HepG2 (cell line): Measurements from ENCODE around the gene GRM4. TPM values are rescaled to one million over a fixed set of nuclear protein-coding genes. Genes with fewer than 3 reads are reported as not detected.

Source experiments
- AGO1 ChIP-seq: fragments of 200-400 bp; formaldehyde crosslinking; IDR thresholded peaks from 2 replicates; pipeline ENCODE4 v1.6.1; 2017; ENCODE audit warnings: mild to moderate bottlenecking, low read depth, low read length, moderate library complexity; ENCODE audit not compliant: poor library complexity, severe bottlenecking
- BORCS8-MEF2B ChIP-seq: sonication (generic); formaldehyde crosslinking; IDR thresholded peaks from 2 replicates; pipeline ENCODE4 v1.8.0; 2022; ENCODE audit warnings: mild to moderate bottlenecking, missing genetic modification reagents
- E2F5 ChIP-seq: sonication (generic); formaldehyde crosslinking; conservative IDR thresholded peaks from 2 replicates; pipeline ENCODE4 v1.4.0; 2020; ENCODE audit warnings: missing genetic modification reagents
- GZF1 ChIP-seq: sonication (generic); formaldehyde crosslinking; IDR thresholded peaks from 2 replicates; pipeline ENCODE4 v1.5.1; 2020; ENCODE audit warnings: mild to moderate bottlenecking, missing genetic modification reagents
- IRF2 ChIP-seq: IDR thresholded peaks from 2 replicates; pipeline ENCODE4 v1.6.1; 2018; ENCODE audit warnings: missing genetic modification reagents, missing compliant biosample characterization
- MED1 ChIP-seq: sonication (generic); formaldehyde crosslinking; IDR thresholded peaks from 2 replicates; pipeline ENCODE4 v1.4.0; 2020; ENCODE audit warnings: missing genetic modification reagents
- PCBP2 ChIP-seq: fragments of 200-400 bp; formaldehyde crosslinking; optimal IDR thresholded peaks from 2 replicates; pipeline ENCODE3; 2018; ENCODE audit warnings: low read length, low read depth; ENCODE audit not compliant: poor library complexity, severe bottlenecking
- TEF ChIP-seq: sonication (generic); formaldehyde crosslinking; IDR thresholded peaks from 2 replicates; pipeline ENCODE4 v1.5.0; 2020; ENCODE audit warnings: missing genetic modification reagents
- XRCC5 ChIP-seq: fragments of 200-400 bp; formaldehyde crosslinking; optimal IDR thresholded peaks from 2 replicates; pipeline ENCODE3; 2017; ENCODE audit warnings: mild to moderate bottlenecking, low read length
- YEATS2 ChIP-seq: sonication (generic); formaldehyde crosslinking; IDR thresholded peaks from 2 replicates; pipeline ENCODE4 v1.4.0; 2020; ENCODE audit warnings: missing genetic modification reagents, borderline replicate concordance
- ZNF205 ChIP-seq: IDR thresholded peaks from 2 replicates; pipeline ENCODE4 v1.6.1; 2018; ENCODE audit warnings: missing biosample characterization, missing genetic modification reagents
- ZNF33A ChIP-seq: sonication (generic); formaldehyde crosslinking; IDR thresholded peaks from 2 replicates; pipeline ENCODE4 v1.5.1; 2020; ENCODE audit warnings: missing genetic modification reagents, mild to moderate bottlenecking, moderate library complexity, borderline replicate concordance
- ZNF350 ChIP-seq: sonication (generic); formaldehyde crosslinking; IDR thresholded peaks from 2 replicates; pipeline ENCODE4 v1.4.0; 2020; ENCODE audit warnings: mild to moderate bottlenecking, low read depth, missing genetic modification reagents, borderline replicate concordance
- ZNF382 ChIP-seq: sonication (generic); formaldehyde crosslinking; IDR thresholded peaks from 2 replicates; pipeline ENCODE4 v1.5.0; 2020; ENCODE audit warnings: missing genetic modification reagents, mild to moderate bottlenecking, borderline replicate concordance
- ZNF563 ChIP-seq: sonication (generic); formaldehyde crosslinking; IDR thresholded peaks from 2 replicates; pipeline ENCODE4 v1.8.0; 2022; ENCODE audit warnings: mild to moderate bottlenecking, moderate library complexity, missing genetic modification reagents
- ZNF574 ChIP-seq: sonication (generic); formaldehyde crosslinking; IDR thresholded peaks from 2 replicates; pipeline ENCODE4 v1.4.0; 2020; ENCODE audit warnings: missing genetic modification reagents
- ZNF580 ChIP-seq: IDR thresholded peaks from 2 replicates; pipeline ENCODE4 v1.6.1; 2016; ENCODE audit warnings: low read depth, borderline replicate concordance
- ZNF614 ChIP-seq: IDR thresholded peaks from 2 replicates; pipeline ENCODE4 v1.6.1; 2018; ENCODE audit warnings: missing biosample characterization, missing genetic modification reagents, inconsistent platforms, borderline replicate concordance
- polyA plus RNA-seq, 8 experiments: library from polyadenylated mRNA; depleted of rRNA in 3 of 8; stranded (reverse) in 7 of 8; unstranded in 1 of 8; fragments of >200 nt; fragmentation: Illumina TruSeq in 4 of 8; extraction: Trizol in 4 of 8; gene quantifications; 2 replicates each; pipeline versions ENCODE4 v1.2.1 to v1.2.3, GENCODE V29; 2011 to 2016; ENCODE audit warnings: low read depth in 4 of 8, missing spikeins in 1 of 8, mixed read lengths in 1 of 8; ENCODE audit not compliant: insufficient read depth in 1 of 8
- total RNA-seq, 5 experiments: library from RNA; depleted of rRNA; stranded (reverse); fragments of >200 nt; fragmentation: Illumina TruSeq; extraction: Trizol; gene quantifications; 2 replicates each; pipeline ENCODE4 v1.2.3, GENCODE V29; 2016; ENCODE audit warnings: low read depth in 1 of 5
- TF ChIP-seq, protein P1 (sequence below): sonication (generic); formaldehyde crosslinking; IDR thresholded peaks from 2 replicates; pipeline ENCODE4 v1.4.0; 2020; ENCODE audit warnings: missing genetic modification reagents
- TF ChIP-seq, protein P2 (sequence below): sonication (generic); formaldehyde crosslinking; IDR thresholded peaks from 2 replicates; pipeline ENCODE4 v1.8.0; 2022; ENCODE audit warnings: missing genetic modification reagents, mild to moderate bottlenecking, moderate library complexity, borderline replicate concordance

GRM4 gene
- total and polyA plus RNA-seq, 2 of the 13 experiments (the other 11 are each of a cell fraction or from before 2014, with no cell fraction given), result not detected

DNA sequence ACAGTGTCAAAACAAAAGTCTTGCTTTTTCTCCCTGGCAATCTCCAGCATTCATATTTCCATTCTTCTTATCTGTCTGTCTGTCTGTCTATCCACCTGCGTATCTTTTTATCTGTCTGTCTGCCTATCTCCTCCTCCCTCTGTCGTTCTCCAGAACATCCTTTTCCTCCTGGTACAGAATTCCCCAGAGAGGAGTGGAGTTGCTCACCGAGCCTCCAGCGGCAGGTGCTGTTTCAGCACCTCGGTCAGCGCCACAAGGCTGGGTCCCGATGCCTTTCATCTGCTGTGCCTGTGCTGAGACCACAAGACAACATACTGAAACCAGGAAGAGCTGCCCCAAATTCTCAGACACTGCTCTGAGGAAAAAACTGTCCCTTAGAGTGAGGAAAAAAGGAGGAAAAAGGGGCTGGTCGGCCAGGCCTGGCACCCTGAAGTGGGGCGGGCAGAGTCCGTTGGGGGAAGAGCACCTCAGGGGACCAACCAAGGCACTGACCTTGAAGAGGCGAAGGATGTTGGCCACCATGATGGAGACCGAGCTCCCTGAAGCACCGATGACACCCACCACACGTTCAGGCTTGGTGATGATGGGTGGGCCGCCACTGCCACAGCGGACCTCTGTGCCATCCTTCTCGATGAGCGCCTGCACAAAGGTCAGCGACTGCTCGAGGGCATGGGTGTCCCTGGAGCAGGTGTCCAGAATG is 13.3 kb downstream of the GRM4 start (continued):
- TF ChIP-seq IRF2 (CRISPR knock-in tag) (peak; percentile 70; the same call in 1 of the 2 replicates), YEATS2 (CRISPR knock-in tag) (peak; percentile 26; the same call in 1 of the 2 replicates), ZNF580 (CRISPR knock-in tag) (peak; percentile 79; the same call in 1 of the 2 replicates), ZNF614 (CRISPR knock-in tag) (0 out of 2 replicates have a peak, but pooled peaks have one; percentile 50), GZF1 (0 out of 2 replicates have a peak, but pooled peaks have one; percentile 49), XRCC5 (peak; percentile 18), BORCS8-MEF2B (peak; percentile 97), ZNF574 (CRISPR knock-in tag) (peak; percentile 81), ZNF563 (peak; percentile 82; the same call in 1 of the 2 replicates), TEF (CRISPR knock-in tag) (peak; percentile 77; the same call in 1 of the 2 replicates), E2F5 (CRISPR knock-in tag) (0 out of 2 replicates have a peak, but pooled peaks have one; percentile 39), MED1 (CRISPR knock-in tag) (peak; percentile 24; the same call in 1 of the 2 replicates), AGO1 (no peak), ZNF33A (CRISPR knock-in tag) (no peak), ZNF350 (0 out of 2 replicates have a peak, but pooled peaks have one; percentile 33), PCBP2 (no peak), ZNF205 (no peak), ZNF382 (CRISPR knock-in tag) (no peak)
- TF ChIP-seq, protein P1, sequence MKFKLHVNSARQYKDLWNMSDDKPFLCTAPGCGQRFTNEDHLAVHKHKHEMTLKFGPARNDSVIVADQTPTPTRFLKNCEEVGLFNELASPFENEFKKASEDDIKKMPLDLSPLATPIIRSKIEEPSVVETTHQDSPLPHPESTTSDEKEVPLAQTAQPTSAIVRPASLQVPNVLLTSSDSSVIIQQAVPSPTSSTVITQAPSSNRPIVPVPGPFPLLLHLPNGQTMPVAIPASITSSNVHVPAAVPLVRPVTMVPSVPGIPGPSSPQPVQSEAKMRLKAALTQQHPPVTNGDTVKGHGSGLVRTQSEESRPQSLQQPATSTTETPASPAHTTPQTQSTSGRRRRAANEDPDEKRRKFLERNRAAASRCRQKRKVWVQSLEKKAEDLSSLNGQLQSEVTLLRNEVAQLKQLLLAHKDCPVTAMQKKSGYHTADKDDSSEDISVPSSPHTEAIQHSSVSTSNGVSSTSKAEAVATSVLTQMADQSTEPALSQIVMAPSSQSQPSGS (CRISPR knock-in tag), result peak; percentile 81
- TF ChIP-seq, protein P2, sequence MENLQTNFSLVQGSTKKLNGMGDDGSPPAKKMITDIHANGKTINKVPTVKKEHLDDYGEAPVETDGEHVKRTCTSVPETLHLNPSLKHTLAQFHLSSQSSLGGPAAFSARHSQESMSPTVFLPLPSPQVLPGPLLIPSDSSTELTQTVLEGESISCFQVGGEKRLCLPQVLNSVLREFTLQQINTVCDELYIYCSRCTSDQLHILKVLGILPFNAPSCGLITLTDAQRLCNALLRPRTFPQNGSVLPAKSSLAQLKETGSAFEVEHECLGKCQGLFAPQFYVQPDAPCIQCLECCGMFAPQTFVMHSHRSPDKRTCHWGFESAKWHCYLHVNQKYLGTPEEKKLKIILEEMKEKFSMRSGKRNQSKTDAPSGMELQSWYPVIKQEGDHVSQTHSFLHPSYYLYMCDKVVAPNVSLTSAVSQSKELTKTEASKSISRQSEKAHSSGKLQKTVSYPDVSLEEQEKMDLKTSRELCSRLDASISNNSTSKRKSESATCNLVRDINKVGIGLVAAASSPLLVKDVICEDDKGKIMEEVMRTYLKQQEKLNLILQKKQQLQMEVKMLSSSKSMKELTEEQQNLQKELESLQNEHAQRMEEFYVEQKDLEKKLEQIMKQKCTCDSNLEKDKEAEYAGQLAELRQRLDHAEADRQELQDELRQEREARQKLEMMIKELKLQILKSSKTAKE (CRISPR knock-in tag), result peak; percentile 25; the same call in 1 of the 2 replicates
